Astrocyte of the spinal cord (primary cell): ENCODE data around the gene SFMBT1.

Source experiments
- DNase-seq: peaks from one replicate; pipeline ENCODE4 v3.0.0; 2011; ENCODE audit warnings: low read depth, low spot score
- H3K4me3 ChIP-seq: 2 replicates; pipeline ENCODE4 v1.5.1; 2011; ENCODE audit warnings: low read depth, mild to moderate bottlenecking, low read length, moderate library complexity
- in situ Hi-C: cut with HindIII; loops from 2 replicates; pipeline ENCODE4 v1.10.0; 2017; ENCODE audit warnings: low sequenced_read_pairs
- TF ChIP-seq, protein P1 (sequence below): IDR thresholded peaks from 2 replicates; pipeline ENCODE4 v1.5.1; 2012; ENCODE audit warnings: low read depth, mild to moderate bottlenecking, low read length, inconsistent platforms

Gene SFMBT1

DNA sequence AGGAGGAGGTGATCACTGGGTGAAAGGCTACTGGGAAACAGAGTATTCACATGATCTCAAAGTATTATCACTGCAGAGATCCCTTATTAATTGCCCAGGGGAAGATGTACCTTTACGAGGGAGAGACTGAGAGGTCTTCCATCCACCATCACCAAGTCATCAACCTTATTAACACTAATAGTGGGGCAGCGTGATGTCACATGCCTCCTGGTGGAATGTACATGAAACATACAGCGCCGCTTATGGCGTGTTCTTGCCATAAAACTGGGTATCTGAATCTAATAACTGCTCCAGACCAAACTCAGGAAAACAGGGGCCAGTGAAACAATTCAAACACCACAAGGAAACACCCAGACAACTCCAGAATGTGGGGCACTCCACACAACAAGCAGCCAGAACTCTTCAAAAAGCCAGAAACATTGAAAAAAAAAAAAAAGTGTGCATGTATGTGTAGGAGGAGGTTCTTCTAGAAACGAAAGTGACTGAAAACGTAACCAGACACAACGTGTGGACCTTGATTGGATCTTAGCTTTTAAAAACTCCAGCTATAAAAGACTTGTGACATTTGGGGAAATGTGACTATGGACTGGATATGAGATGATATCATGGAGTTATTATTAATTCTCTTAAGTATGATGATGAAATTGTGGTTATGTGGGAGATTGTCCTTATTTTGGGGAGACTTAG is 153.1 kb downstream of the SFMBT1 start:
- no peak for DNase-seq
- in situ Hi-C loops = no loop called here

GRCh38 chr3:52892290-52892624 is 153.6 kb downstream of the SFMBT1 start:
- in situ Hi-C loops = no loop called here
- TF ChIP-seq, protein P1, sequence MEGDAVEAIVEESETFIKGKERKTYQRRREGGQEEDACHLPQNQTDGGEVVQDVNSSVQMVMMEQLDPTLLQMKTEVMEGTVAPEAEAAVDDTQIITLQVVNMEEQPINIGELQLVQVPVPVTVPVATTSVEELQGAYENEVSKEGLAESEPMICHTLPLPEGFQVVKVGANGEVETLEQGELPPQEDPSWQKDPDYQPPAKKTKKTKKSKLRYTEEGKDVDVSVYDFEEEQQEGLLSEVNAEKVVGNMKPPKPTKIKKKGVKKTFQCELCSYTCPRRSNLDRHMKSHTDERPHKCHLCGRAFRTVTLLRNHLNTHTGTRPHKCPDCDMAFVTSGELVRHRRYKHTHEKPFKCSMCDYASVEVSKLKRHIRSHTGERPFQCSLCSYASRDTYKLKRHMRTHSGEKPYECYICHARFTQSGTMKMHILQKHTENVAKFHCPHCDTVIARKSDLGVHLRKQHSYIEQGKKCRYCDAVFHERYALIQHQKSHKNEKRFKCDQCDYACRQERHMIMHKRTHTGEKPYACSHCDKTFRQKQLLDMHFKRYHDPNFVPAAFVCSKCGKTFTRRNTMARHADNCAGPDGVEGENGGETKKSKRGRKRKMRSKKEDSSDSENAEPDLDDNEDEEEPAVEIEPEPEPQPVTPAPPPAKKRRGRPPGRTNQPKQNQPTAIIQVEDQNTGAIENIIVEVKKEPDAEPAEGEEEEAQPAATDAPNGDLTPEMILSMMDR = no peak
- no peak overlapping the region for H3K4me3 ChIP-seq
- no peak for DNase-seq

More for the DNA sequence above, 153.1 kb downstream of the SFMBT1 start:
- TF ChIP-seq, protein P1 = peak; percentile 7
- H3K4me3 ChIP-seq = no peak overlapping the region

GRCh38 chr3:52891615-52892081 is 154.2 kb downstream of the SFMBT1 start:
- DNase-seq = no peak
- H3K4me3 ChIP-seq = no peak overlapping the region
- TF ChIP-seq, protein P1 = no peak
- in situ Hi-C loops = no loop called here

GRCh38 chr3:52891164-52891563 is 154.7 kb downstream of the SFMBT1 start:
- TF ChIP-seq, protein P1 = no peak
- no peak overlapping the region for H3K4me3 ChIP-seq
- DNase-seq = no peak
- in situ Hi-C loops = no loop called here

DNA sequence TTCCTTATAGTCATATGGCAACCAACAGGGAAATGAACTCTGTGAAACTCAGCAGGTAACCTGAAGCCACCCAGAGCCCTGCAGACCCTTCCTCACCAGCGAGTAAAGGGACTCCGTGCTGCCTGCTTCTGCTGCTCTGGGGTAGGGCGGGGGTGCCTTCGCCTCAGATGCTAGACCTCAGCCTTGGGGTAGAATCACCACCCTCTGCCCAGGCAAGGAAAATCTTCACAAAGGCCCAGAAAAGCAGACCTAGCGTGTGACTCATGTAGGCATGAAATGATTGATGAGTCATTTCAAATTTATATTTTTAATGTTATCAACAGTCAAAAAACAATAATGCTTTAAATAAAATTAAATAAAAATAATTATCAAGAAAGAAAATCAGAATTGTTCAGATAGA is 155.1 kb downstream of the SFMBT1 start:
- no peak overlapping the region for H3K4me3 ChIP-seq
- TF ChIP-seq, protein P1 = no peak
- no peak for DNase-seq
- in situ Hi-C loops = no loop called here

DNA sequence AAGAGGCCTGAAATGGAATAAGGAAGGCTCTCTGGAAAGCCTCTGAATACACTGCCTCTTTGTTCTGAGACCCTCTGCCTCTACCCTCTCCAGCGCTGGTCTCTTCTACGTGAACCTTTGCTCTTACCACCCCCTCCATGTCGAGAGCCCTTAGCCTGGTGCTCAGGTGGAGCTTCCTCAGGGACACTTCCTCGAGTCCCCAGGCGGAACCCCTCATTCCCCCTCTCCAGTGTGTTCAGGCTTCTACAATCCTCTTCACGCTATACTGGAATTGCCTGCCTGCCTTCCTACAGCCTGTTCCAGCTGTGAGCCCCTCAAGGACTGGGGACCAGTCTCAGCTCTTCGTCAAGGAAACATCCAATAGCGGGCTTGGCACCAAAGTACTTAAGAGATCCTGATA is 156.0 kb downstream of the SFMBT1 start:
- in situ Hi-C loops = no loop called here
- TF ChIP-seq, protein P1 = no peak
- H3K4me3 ChIP-seq = no peak overlapping the region
- no peak for DNase-seq
